HUES6 (cell line): ENCODE data around the gene MICAL1.
A peak's percentile ranks its signal among the peaks of the same experiment; 100 is the strongest.

Experiments used
- H3K27ac ChIP-seq: 2 replicates; pipeline ENCODE4 v1.7.0; 2013; ENCODE audit warnings: low read depth, mild to moderate bottlenecking, low read length, inconsistent platforms
- H3K27me3 ChIP-seq: 2 replicates; pipeline ENCODE4 v1.6.1; 2013; ENCODE audit warnings: low read length; ENCODE audit not compliant: control insufficient read depth, insufficient read depth
- H3K36me3 ChIP-seq: 2 replicates; pipeline ENCODE4 v1.6.1; 2013; ENCODE audit warnings: low read length; ENCODE audit not compliant: control insufficient read depth, insufficient read depth
- H3K4me1 ChIP-seq: 2 replicates; pipeline ENCODE4 v1.6.1; 2013; ENCODE audit warnings: low read length; ENCODE audit not compliant: control insufficient read depth, insufficient read depth
- H3K4me3 ChIP-seq: 2 replicates; pipeline ENCODE4 v1.5.1; 2013; ENCODE audit warnings: low read depth, low read length
- H3K9ac ChIP-seq: one replicate; pipeline ENCODE4 v1.6.1; 2013; ENCODE audit warnings: mild to moderate bottlenecking, low read length
- H3K9me3 ChIP-seq: 2 replicates; pipeline ENCODE4 v1.6.1; 2013; ENCODE audit warnings: low read depth, low read length; ENCODE audit not compliant: control insufficient read depth, insufficient read depth

Gene MICAL1

GRCh38 chr6:109443425-109443950, 12.1 kb downstream of the MICAL1 start:
- Histone ChIP-seq H3K27me3 (peaks cover 5% of the 10 kb centered on the region; the same call in 1 of the 2 replicates), H3K4me1 (peaks cover 8% of the 10 kb centered on the region; the same call in 1 of the 2 replicates), H3K9ac (no peak overlapping the region), H3K27ac (no peak overlapping the region), H3K9me3 (no peaks in the 10 kb centered on the region), H3K4me3 (no peak overlapping the region), H3K36me3 (peaks cover 55% of the 10 kb centered on the region)

GRCh38 chr6:109442393-109442924, 13.1 kb downstream of the MICAL1 start:
- Histone ChIP-seq H3K36me3 (peaks cover 53% of the 10 kb centered on the region), H3K27ac (no peak overlapping the region), H3K4me3 (no peak overlapping the region)

GRCh38 chr6:109441069-109441816, 14.3 kb downstream of the MICAL1 start:
- Histone ChIP-seq H3K27me3 (peaks cover 5% of the 10 kb centered on the region; the same call in 1 of the 2 replicates), H3K9ac (peak overlapping the region; percentile 85), H3K9me3 (no peaks in the 10 kb centered on the region), H3K27ac (peak overlapping the region; percentile 59; the same call in 1 of the 2 replicates), H3K4me1 (peaks cover 8% of the 10 kb centered on the region; the same call in 1 of the 2 replicates), H3K36me3 (peaks cover 41% of the 10 kb centered on the region), H3K4me3 (peak overlapping the region; percentile 88)

More at GRCh38 chr6:109442393-109442924, 13.1 kb downstream of the MICAL1 start:
- no peaks in the 10 kb centered on the region for H3K9me3 ChIP-seq
- H3K9ac ChIP-seq, result no peak overlapping the region
- peaks cover 8% of the 10 kb centered on the region; the same call in 1 of the 2 replicates for H3K4me1 ChIP-seq
- H3K27me3 ChIP-seq, result peaks cover 5% of the 10 kb centered on the region; the same call in 1 of the 2 replicates

- Histone ChIP-seq H3K4me1 (peaks cover 8% of the 10 kb centered on the region; the same call in 1 of the 2 replicates), H3K9ac (peak within 1 kb of the TSS; percentile 85), H3K4me3 (peak within 1 kb of the TSS; percentile 88), H3K9me3 (no peaks in the 10 kb centered on the region), H3K27ac (peak within 1 kb of the TSS; percentile 59; the same call in 1 of the 2 replicates), H3K36me3 (peaks cover 34% of the 10 kb centered on the region), H3K27me3 (peaks cover 5% of the 10 kb centered on the region; the same call in 1 of the 2 replicates)
These were observed 15.1 kb downstream of the MICAL1 start, which contains the start of the genes PPIL6 and SMPD2 for GRCh38 chr6:109440331-109441068. PPIL6 (minus strand) TSS chr6:109440628; CDS start chr6:109440590, 38 bp downstream. SMPD2 (plus strand) TSS chr6:109440724; CDS start chr6:109441122, 398 bp downstream.

GRCh38 chr6:109436041-109436440, 19.5 kb downstream of the MICAL1 start:
- H3K36me3 ChIP-seq, result no peaks in the 10 kb centered on the region
- H3K4me3 ChIP-seq, result no peak overlapping the region
- H3K4me1 ChIP-seq, result no peaks in the 10 kb centered on the region
- no peaks in the 10 kb centered on the region for H3K9me3 ChIP-seq
- no peak overlapping the region for H3K9ac ChIP-seq
- peaks cover 5% of the 10 kb centered on the region; the same call in 1 of the 2 replicates for H3K27me3 ChIP-seq
- H3K27ac ChIP-seq, result no peak overlapping the region

- Histone ChIP-seq H3K27ac (no peak overlapping the region), H3K9ac (no peak overlapping the region), H3K27me3 (peaks cover under 1% of the 10 kb centered on the region; the same call in 1 of the 2 replicates), H3K9me3 (no peaks in the 10 kb centered on the region), H3K4me3 (no peak overlapping the region), H3K36me3 (no peaks in the 10 kb centered on the region), H3K4me1 (no peaks in the 10 kb centered on the region)
These were observed 21.1 kb downstream of the MICAL1 start for GRCh38 chr6:109434456-109434855.

- H3K27ac ChIP-seq, result no peak overlapping the region
- H3K36me3 ChIP-seq, result no peaks in the 10 kb centered on the region
- H3K4me3 ChIP-seq, result no peak overlapping the region
- H3K9ac ChIP-seq, result no peak overlapping the region
- no peaks in the 10 kb centered on the region for H3K27me3 ChIP-seq
- H3K9me3 ChIP-seq, result no peaks in the 10 kb centered on the region
- H3K4me1 ChIP-seq, result no peaks in the 10 kb centered on the region
These were observed 26.1 kb downstream of the MICAL1 start for GRCh38 chr6:109429496-109429895.

- no peaks in the 10 kb centered on the region for H3K4me1 ChIP-seq
- H3K9ac ChIP-seq, result no peak overlapping the region
- no peak overlapping the region for H3K4me3 ChIP-seq
- H3K9me3 ChIP-seq, result no peaks in the 10 kb centered on the region
- H3K36me3 ChIP-seq, result no peaks in the 10 kb centered on the region
- no peaks in the 10 kb centered on the region for H3K27me3 ChIP-seq
- no peak overlapping the region for H3K27ac ChIP-seq
These were observed 26.6 kb downstream of the MICAL1 start for GRCh38 chr6:109428889-109429477.

GRCh38 chr6:109424946-109425345, 30.6 kb downstream of the MICAL1 start:
- Histone ChIP-seq H3K4me3 (no peak overlapping the region), H3K9me3 (no peaks in the 10 kb centered on the region), H3K4me1 (no peaks in the 10 kb centered on the region), H3K27me3 (no peaks in the 10 kb centered on the region), H3K36me3 (no peaks in the 10 kb centered on the region), H3K27ac (no peak overlapping the region), H3K9ac (no peak overlapping the region)

GRCh38 chr6:109421184-109421583, 34.4 kb downstream of the MICAL1 start:
- no peak overlapping the region for H3K27ac ChIP-seq
- no peaks in the 10 kb centered on the region for H3K36me3 ChIP-seq
- H3K9me3 ChIP-seq, result no peaks in the 10 kb centered on the region

More at GRCh38 chr6:109421184-109421583, 34.4 kb downstream of the MICAL1 start:
- no peaks in the 10 kb centered on the region for H3K27me3 ChIP-seq
- no peaks in the 10 kb centered on the region for H3K4me1 ChIP-seq
- no peak overlapping the region for H3K4me3 ChIP-seq
- no peak overlapping the region for H3K9ac ChIP-seq
